ENCODE measurements around the gene HTR3E. TPM values are rescaled to one million over a fixed set of nuclear protein-coding genes. Genes with fewer than 3 reads are reported as not detected.

HTR3E gene
- total and polyA plus RNA-seq, 10 donors: not detected

DNA sequence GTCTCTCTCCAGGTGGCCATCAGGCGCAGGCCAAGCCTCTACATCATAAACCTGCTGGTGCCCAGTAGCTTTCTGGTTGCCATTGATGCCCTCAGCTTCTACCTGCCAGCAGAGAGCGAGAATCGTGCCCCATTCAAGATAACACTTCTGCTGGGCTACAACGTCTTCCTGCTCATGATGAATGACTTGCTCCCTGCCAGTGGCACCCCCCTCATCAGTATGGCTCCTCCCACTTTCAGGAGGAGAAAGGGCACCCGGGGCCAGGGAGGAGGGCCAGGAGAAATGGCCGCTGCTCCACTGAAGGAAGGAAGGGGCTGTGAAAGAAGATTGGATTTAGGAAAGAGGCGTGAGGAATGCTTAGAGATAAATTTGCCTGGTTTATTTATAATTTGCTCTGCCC is 37.4 kb upstream of the HTR3E start:
- intact Hi-C loops (cut with DNase I; ENCODE audit: low total_unique reads): no loop called here
- 37 to 52% (median 48%) methylated on average over 6 to 7 of the region's 7 CpGs for WGBS, 5 donors
- no peak overlapping the region for H3K27ac ChIP-seq

DNA sequence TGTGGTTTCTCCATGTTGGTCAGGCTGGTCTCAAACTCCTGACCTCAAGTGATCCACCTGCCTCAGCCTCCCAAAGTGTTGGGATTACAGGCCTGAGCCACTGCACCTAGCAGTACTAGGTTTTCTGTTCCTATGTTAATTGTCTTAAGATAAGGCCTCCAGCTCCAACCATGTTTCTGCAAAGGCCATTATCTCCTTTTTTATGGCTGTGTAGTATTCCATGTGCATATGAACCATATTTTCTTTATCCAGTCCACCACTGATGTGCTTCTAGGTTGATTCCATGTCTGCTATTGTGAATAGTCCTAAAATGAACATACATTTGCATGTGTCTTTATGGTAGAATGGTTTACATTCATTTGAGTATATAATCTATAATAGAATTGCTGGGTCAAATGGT is 34.2 kb upstream of the HTR3E start:
- intact Hi-C loops (cut with DNase I; ENCODE audit: low total_unique reads): no loop called here
- TF ChIP-seq POLR2AphosphoS5 (IDR thresholded peaks at IDR 0.05) (no peak), POLR2A (IDR thresholded peaks at IDR 0.05) (no peak)
- TF ChIP-seq, protein P1, sequence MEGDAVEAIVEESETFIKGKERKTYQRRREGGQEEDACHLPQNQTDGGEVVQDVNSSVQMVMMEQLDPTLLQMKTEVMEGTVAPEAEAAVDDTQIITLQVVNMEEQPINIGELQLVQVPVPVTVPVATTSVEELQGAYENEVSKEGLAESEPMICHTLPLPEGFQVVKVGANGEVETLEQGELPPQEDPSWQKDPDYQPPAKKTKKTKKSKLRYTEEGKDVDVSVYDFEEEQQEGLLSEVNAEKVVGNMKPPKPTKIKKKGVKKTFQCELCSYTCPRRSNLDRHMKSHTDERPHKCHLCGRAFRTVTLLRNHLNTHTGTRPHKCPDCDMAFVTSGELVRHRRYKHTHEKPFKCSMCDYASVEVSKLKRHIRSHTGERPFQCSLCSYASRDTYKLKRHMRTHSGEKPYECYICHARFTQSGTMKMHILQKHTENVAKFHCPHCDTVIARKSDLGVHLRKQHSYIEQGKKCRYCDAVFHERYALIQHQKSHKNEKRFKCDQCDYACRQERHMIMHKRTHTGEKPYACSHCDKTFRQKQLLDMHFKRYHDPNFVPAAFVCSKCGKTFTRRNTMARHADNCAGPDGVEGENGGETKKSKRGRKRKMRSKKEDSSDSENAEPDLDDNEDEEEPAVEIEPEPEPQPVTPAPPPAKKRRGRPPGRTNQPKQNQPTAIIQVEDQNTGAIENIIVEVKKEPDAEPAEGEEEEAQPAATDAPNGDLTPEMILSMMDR (IDR thresholded peaks at IDR 0.05 in 8 of 11, conservative IDR thresholded peaks at IDR 0.05 in 3 of 11): no peak
- H3K9me3 ChIP-seq: peaks cover 0 to 3% (median 0%) of the 10 kb centered on the region in 8 donors
- DNase-seq: no peak
- H3K4me3 ChIP-seq: no peak overlapping the region
- no peaks in the 10 kb centered on the region for H3K4me1 ChIP-seq
- H3K27me3 ChIP-seq (replicated peaks in 1 of 7): peaks cover 0 to 4% (median 0%) of the 10 kb centered on the region in 7 donors
- H3K27ac ChIP-seq: no peak overlapping the region
- no peaks in the 10 kb centered on the region for H3K36me3 ChIP-seq

More for the DNA sequence above, 37.4 kb upstream of the HTR3E start:
- H3K4me3 ChIP-seq: no peak overlapping the region
- H3K36me3 ChIP-seq: no peaks in the 10 kb centered on the region
- TF ChIP-seq POLR2A (IDR thresholded peaks at IDR 0.05) (no peak), POLR2AphosphoS5 (IDR thresholded peaks at IDR 0.05) (no peak)
- TF ChIP-seq, protein P1 (IDR thresholded peaks at IDR 0.05 in 8 of 11, conservative IDR thresholded peaks at IDR 0.05 in 3 of 11): no peak
- no peak for DNase-seq
- H3K4me1 ChIP-seq: no peaks in the 10 kb centered on the region
- H3K9me3 ChIP-seq: peaks cover 0 to 3% (median 0%) of the 10 kb centered on the region in 8 donors
- H3K27me3 ChIP-seq (replicated peaks in 1 of 7): no peaks in the 10 kb centered on the region

DNA sequence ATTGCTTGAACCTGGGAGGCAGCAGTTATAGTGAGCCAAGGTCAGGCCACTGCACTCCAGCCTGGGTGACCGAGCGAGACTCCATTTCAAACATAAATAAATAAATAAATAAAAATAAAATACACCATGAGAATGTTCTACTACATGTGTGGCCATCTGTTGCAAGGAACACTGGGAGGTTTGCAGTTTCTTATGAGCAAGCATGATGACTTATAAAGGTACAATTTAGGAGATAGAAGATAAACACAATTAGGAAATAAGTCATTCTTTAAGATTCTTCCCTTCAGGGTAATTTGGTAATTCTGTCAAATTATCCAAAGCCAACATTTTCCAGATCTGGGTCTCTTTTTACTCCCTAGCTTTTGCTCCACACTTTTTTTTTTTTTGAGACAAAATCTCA is 30.7 kb upstream of the HTR3E start:
- TF ChIP-seq POLR2A (IDR thresholded peaks at IDR 0.05) (no peak), POLR2AphosphoS5 (IDR thresholded peaks at IDR 0.05) (no peak)
- TF ChIP-seq, protein P1 (IDR thresholded peaks at IDR 0.05 in 8 of 11, conservative IDR thresholded peaks at IDR 0.05 in 3 of 11): no peak
- no peak for DNase-seq
- H3K4me1 ChIP-seq: no peaks in the 10 kb centered on the region
- H3K27me3 ChIP-seq (replicated peaks in 1 of 7): peaks cover 0 to 4% (median 0%) of the 10 kb centered on the region in 7 donors
- peaks cover 0 to 15% (median 3%) of the 10 kb centered on the region in 8 donors for H3K9me3 ChIP-seq
- no peak overlapping the region for H3K4me3 ChIP-seq
- intact Hi-C loops (cut with DNase I; ENCODE audit: low total_unique reads): no loop called here
- no peak overlapping the region for H3K27ac ChIP-seq
- WGBS, 5 donors: 85 to 95% (median 88%) methylated on average over 2 of the region's 2 CpGs
- no peaks in the 10 kb centered on the region for H3K36me3 ChIP-seq

DNA sequence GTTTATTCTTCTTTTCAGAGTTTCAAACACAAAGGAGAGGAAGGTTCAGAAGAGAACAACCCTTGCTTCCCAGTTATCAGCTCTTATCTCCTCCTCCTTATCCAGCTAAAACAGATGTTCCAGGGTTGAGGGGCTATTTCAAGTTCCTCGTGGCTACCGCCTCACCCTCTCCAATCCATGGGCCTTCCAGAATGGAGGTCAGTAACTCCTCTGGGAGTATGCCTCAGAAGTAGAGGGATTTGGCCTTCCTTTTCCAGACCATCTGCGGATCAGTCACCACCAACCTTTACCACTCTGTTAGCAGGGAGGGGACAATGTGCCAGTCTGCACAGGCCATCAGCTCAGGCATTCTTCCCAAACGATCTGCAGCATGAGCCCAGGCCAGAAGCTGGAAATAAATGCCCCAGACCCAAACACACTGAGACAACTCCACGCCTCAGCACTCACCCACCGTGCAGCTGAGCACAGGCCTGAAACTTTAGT is 29.2 kb upstream of the HTR3E start:
- 64 to 77% (median 73%) methylated on average over 6 of the region's 6 CpGs for WGBS, 5 donors
- H3K36me3 ChIP-seq: no peaks in the 10 kb centered on the region
- TF ChIP-seq POLR2AphosphoS5 (IDR thresholded peaks at IDR 0.05): no peak
- no peak for TF ChIP-seq POLR2A (IDR thresholded peaks at IDR 0.05)
- TF ChIP-seq, protein P1 (IDR thresholded peaks at IDR 0.05 in 8 of 11, conservative IDR thresholded peaks at IDR 0.05 in 3 of 11): no peak

More for the DNA sequence above, 29.2 kb upstream of the HTR3E start:
- Histone ChIP-seq H3K4me1 (no peaks in the 10 kb centered on the region), H3K27ac (no peak overlapping the region), H3K27me3 (replicated peaks in 1 of 7) (peaks cover 0 to 4% (median 0%) of the 10 kb centered on the region in 7 donors), H3K9me3 (peaks cover 0 to 16% (median 4%) of the 10 kb centered on the region in 8 donors), H3K4me3 (no peak overlapping the region)
- intact Hi-C loops (cut with DNase I; ENCODE audit: low total_unique reads): no loop called here
- DNase-seq: no peak

Data from spleen (tissue), 11 donors.